DOHH2 (cell line): ENCODE measurements around the gene KCNIP1.

Source experiments
- H3F3A ChIP-seq: fragments of 200-600 bp; sonication (generic), shearing (Covaris generic); 2 replicates; pipeline ENCODE4 v1.6.0; 2016; ENCODE audit warnings: antibody characterized with exemption, mild to moderate bottlenecking; ENCODE audit not compliant: control insufficient read depth, insufficient read depth
- H3K27ac ChIP-seq: fragments of 200-600 bp; sonication (generic); 2 replicates; pipeline ENCODE4 v1.5.1; 2014; ENCODE audit warnings: low read depth, mild to moderate bottlenecking, low read length, moderate library complexity
- H3K27me3 ChIP-seq: fragments of 200-600 bp; sonication (generic); 2 replicates; pipeline ENCODE4 v1.6.1; 2014; ENCODE audit warnings: mild to moderate bottlenecking, low read length, mixed read lengths; ENCODE audit not compliant: control insufficient read depth
- H3K36me3 ChIP-seq: fragments of 200-600 bp; sonication (generic); 2 replicates; pipeline ENCODE4 v1.6.1; 2014; ENCODE audit warnings: mild to moderate bottlenecking, low read length, moderate library complexity, mixed read lengths; ENCODE audit not compliant: control insufficient read depth
- H3K4me1 ChIP-seq: fragments of 200-600 bp; sonication (generic); 2 replicates; pipeline ENCODE4 v1.6.1; 2014; ENCODE audit warnings: mild to moderate bottlenecking, low read length, mixed read lengths; ENCODE audit not compliant: control insufficient read depth
- H3K4me2 ChIP-seq: fragments of 200-600 bp; sonication (generic); 2 replicates; pipeline ENCODE4 v1.6.0; 2014; ENCODE audit warnings: mild to moderate bottlenecking, low read length, moderate library complexity
- H3K4me3 ChIP-seq: fragments of 200-600 bp; sonication (generic); 2 replicates; pipeline ENCODE4 v1.5.1; 2014; ENCODE audit warnings: mild to moderate bottlenecking, low read length, mixed read lengths
- H3K79me2 ChIP-seq: fragments of 200-600 bp; sonication (generic); 2 replicates; pipeline ENCODE4 v1.6.1; 2014; ENCODE audit warnings: mild to moderate bottlenecking, low read length, mixed read lengths; ENCODE audit not compliant: control insufficient read depth
- H3K9me2 ChIP-seq: fragments of 200-600 bp; sonication (generic); replicated peaks from 2 replicates; pipeline ENCODE4 v1.6.1; 2014; ENCODE audit warnings: mild to moderate bottlenecking, low read length, mixed read lengths; ENCODE audit not compliant: control insufficient read depth
- H3K9me3 ChIP-seq: fragments of 200-600 bp; sonication (generic); 2 replicates; pipeline ENCODE4 v1.6.1; 2014; ENCODE audit warnings: antibody characterized with exemption, low read length, mixed read lengths; ENCODE audit not compliant: control insufficient read depth, insufficient read depth
- H4K20me1 ChIP-seq: fragments of 200-600 bp; sonication (generic); 2 replicates; pipeline ENCODE4 v1.6.0; 2014; ENCODE audit warnings: low read depth, mild to moderate bottlenecking, antibody characterized with exemption, low read length, moderate library complexity; ENCODE audit not compliant: control insufficient read depth, insufficient read depth
- CTCF ChIP-seq: fragments of 200-600 bp; sonication (generic); IDR thresholded peaks from one replicate; pipeline ENCODE4 v1.5.1; 2014; ENCODE audit warnings: antibody characterized with exemption, mild to moderate bottlenecking, low read depth, low read length; ENCODE audit not compliant: poor library complexity, severe bottlenecking
- EZH2phosphoT487 ChIP-seq: fragments of 200-600 bp; sonication (generic); IDR thresholded peaks from 2 replicates; pipeline ENCODE4 v1.6.1; 2017; ENCODE audit warnings: borderline replicate concordance, mild to moderate bottlenecking, antibody characterized with exemption, low read length, moderate library complexity, mixed read lengths

Gene KCNIP1

GRCh38 chr5:170466553-170466952 lies 37.3 kb upstream of the KCNIP1 start:
- Histone ChIP-seq H3K79me2 (no peaks in the 10 kb centered on the region), H3K9me2 (no peaks in the 10 kb centered on the region), H3K9me3 (no peaks in the 10 kb centered on the region), H3K27ac (no peak overlapping the region), H3K36me3 (no peaks in the 10 kb centered on the region), H3K4me1 (no peaks in the 10 kb centered on the region), H4K20me1 (no peaks in the 10 kb centered on the region), H3K27me3 (no peaks in the 10 kb centered on the region), H3F3A (no peaks in the 10 kb centered on the region), H3K4me2 (no peak overlapping the region), H3K4me3 (no peak overlapping the region)
- no peak for TF ChIP-seq EZH2phosphoT487
- no peak for TF ChIP-seq CTCF

- Histone ChIP-seq H3K4me2 (no peak overlapping the region), H3K4me1 (no peaks in the 10 kb centered on the region), H3K9me3 (no peaks in the 10 kb centered on the region), H3K9me2 (no peaks in the 10 kb centered on the region), H3K79me2 (no peaks in the 10 kb centered on the region), H3K27ac (no peak overlapping the region), H3F3A (no peaks in the 10 kb centered on the region), H4K20me1 (no peaks in the 10 kb centered on the region), H3K36me3 (no peaks in the 10 kb centered on the region), H3K27me3 (no peaks in the 10 kb centered on the region), H3K4me3 (no peak overlapping the region)
- TF ChIP-seq EZH2phosphoT487: no peak
- TF ChIP-seq CTCF: no peak
Observed at GRCh38 chr5:170466988-170467707, 36.7 kb upstream of the KCNIP1 start.

- no peaks in the 10 kb centered on the region for H3K27me3 ChIP-seq
- H3K4me3 ChIP-seq: no peak overlapping the region
- H3K9me3 ChIP-seq: no peaks in the 10 kb centered on the region
- H3K4me2 ChIP-seq: no peak overlapping the region
- no peak overlapping the region for H3K27ac ChIP-seq
- H3F3A ChIP-seq: no peaks in the 10 kb centered on the region
- H3K79me2 ChIP-seq: no peaks in the 10 kb centered on the region
- no peaks in the 10 kb centered on the region for H3K4me1 ChIP-seq
- H3K9me2 ChIP-seq: no peaks in the 10 kb centered on the region
- no peaks in the 10 kb centered on the region for H3K36me3 ChIP-seq
- H4K20me1 ChIP-seq: no peaks in the 10 kb centered on the region
- TF ChIP-seq CTCF: no peak
- TF ChIP-seq EZH2phosphoT487: no peak
Observed at GRCh38 chr5:170468633-170469285, 35.1 kb upstream of the KCNIP1 start.
